HS-5 (cell line): ENCODE results near the gene PTGER1.
"Not testable (repeated sequence)": the region's sequence is repeated elsewhere in the genome, so short reads cannot be mapped to it uniquely, and the experiment has no call there.

ENCODE experiments used
- DNase-seq: peaks from one replicate; pipeline ENCODE4 v3.0.0-alpha.2; 2012; ENCODE audit warnings: low read depth

PTGER1 gene

GRCh38 chr19:14473978-14474578 is 1.1 kb downstream of the PTGER1 start:
- DNase-seq, result no peak

GRCh38 chr19:14473073-14473977 is 1.8 kb downstream of the PTGER1 start:
- no peak for DNase-seq

- no peak for DNase-seq
Measured at GRCh38 chr19:14472202-14472938, 2.8 kb downstream of the PTGER1 start.

- no peak for DNase-seq
Measured at GRCh38 chr19:14471436-14472187, 3.5 kb downstream of the PTGER1 start.

- DNase-seq, result no peak
Measured at GRCh38 chr19:14470031-14470876, 4.9 kb downstream of the PTGER1 start.

- DNase-seq, result no peak
Measured at GRCh38 chr19:14467816-14468215, 7.3 kb downstream of the PTGER1 start.

GRCh38 chr19:14467391-14467790 is 7.8 kb downstream of the PTGER1 start:
- DNase-seq, result no peak

- DNase-seq, result no peak
Measured at GRCh38 chr19:14463747-14464146, 11.4 kb downstream of the PTGER1 start.

GRCh38 chr19:14462401-14462800 is 12.8 kb downstream of the PTGER1 start:
- not testable (repeated sequence) for DNase-seq

- no peak for DNase-seq
Measured at GRCh38 chr19:14460935-14461334, 14.2 kb downstream of the PTGER1 start.

GRCh38 chr19:14459703-14460102 is 15.5 kb downstream of the PTGER1 start:
- DNase-seq, result no peak

- DNase-seq, result not testable (repeated sequence)
Measured at GRCh38 chr19:14452303-14452702, 22.9 kb downstream of the PTGER1 start.

GRCh38 chr19:14450876-14451275 is 24.3 kb downstream of the PTGER1 start:
- DNase-seq, result no peak

GRCh38 chr19:14450168-14450874 is 24.8 kb downstream of the PTGER1 start:
- no peak for DNase-seq

GRCh38 chr19:14449321-14449720 is 25.8 kb downstream of the PTGER1 start:
- DNase-seq, result no peak

- no peak for DNase-seq
Measured at GRCh38 chr19:14446336-14447036, 28.7 kb downstream of the PTGER1 start.

- DNase-seq, result no peak
Measured at GRCh38 chr19:14443632-14444216, 31.4 kb downstream of the PTGER1 start.

GRCh38 chr19:14442891-14443631 is 32.1 kb downstream of the PTGER1 start:
- no peak for DNase-seq
